HepG2 (cell line): ENCODE results near the gene MAP3K7CL. TPM values are rescaled to one million over a fixed set of nuclear protein-coding genes. Genes with fewer than 3 reads are reported as not detected.

ENCODE experiments used
- ATAC-seq: fragments of 200-7000 bp; cut with Tn5 transposase; 3 replicates; pipeline ENCODE4 v1.9.1; 2020; ENCODE audit warnings: mild to moderate bottlenecking, moderate library complexity
- BruUV-seq: library from RNA; stranded (reverse); fragments of 400-500 nt; replicated peaks from 2 replicates; lab custom pipeline; 2021; lab: Mats Ljungman, UMichigan
- CTCF ChIA-PET: fragments of 300-600 bp; formaldehyde crosslinking; extraction: SDS; loops from one replicate; lab custom pipeline; 2021; ENCODE audit warnings: low total read pairs, inconsistent platforms, low intra/inter-chr PET ratio; lab: Yijun Ruan, JAX
- POLR2A ChIA-PET: fragments of 350-600 bp; sonication (Branson Sonifier 250); formaldehyde crosslinking; loops from one replicate; lab custom pipeline; 2020; ENCODE audit warnings: antibody characterized with exemption, inconsistent platforms; lab: Yijun Ruan, JAX
- DNase-seq: peaks from one replicate; pipeline ENCODE4 v3.0.0-alpha.2; 2015; ENCODE audit warnings: low spot score
- FAIRE-seq: peaks from 3 replicates; lab custom pipeline; 2011; peaks lifted over from hg19 to GRCh38; lab: Jason Lieb, UNC
- H2AFZ ChIP-seq: one replicate; pipeline ENCODE4 v1.6.1; 2011; ENCODE audit warnings: low read length, inconsistent platforms
- H3K27ac ChIP-seq: fragments of 300-600 bp; 3 replicates; pipeline ENCODE4 v1.8.0; 2011; ENCODE audit warnings: mixed run types, mild to moderate bottlenecking, mixed read lengths, low read length, inconsistent platforms; ENCODE audit not compliant: insufficient read depth; ENCODE audit errors: extremely low read length
- H3K27me3 ChIP-seq, 2 experiments: fragments of 200-600 bp in 1 of 2; 2 replicates in 1 of 2; 3 replicates in 1 of 2; pipeline versions ENCODE4 v1.6.0 to v1.8.0; 2011; ENCODE audit warnings: low read length in 2 of 2, mild to moderate bottlenecking in 2 of 2, moderate library complexity in 2 of 2, inconsistent platforms in 1 of 2; ENCODE audit not compliant: insufficient read depth in 2 of 2, control insufficient read depth in 1 of 2
- H3K36me3 ChIP-seq, 2 experiments: fragments of 200-600 bp in 1 of 2; replicated peaks in 1 of 2; 2 replicates in 1 of 2; 3 replicates in 1 of 2; pipeline versions ENCODE4 v1.5.1 to v1.8.0; 2011; ENCODE audit warnings: low read length in 2 of 2, inconsistent platforms in 1 of 2; ENCODE audit not compliant: insufficient read depth in 2 of 2, control insufficient read depth in 1 of 2
- H3K4me1 ChIP-seq: 2 replicates; pipeline ENCODE4 v1.5.1; 2012; ENCODE audit warnings: low read length, inconsistent platforms; ENCODE audit not compliant: insufficient read depth
- H3K4me2 ChIP-seq: 2 replicates; pipeline ENCODE4 v1.6.0; 2011; ENCODE audit warnings: low read depth, low read length, inconsistent platforms
- H3K4me3 ChIP-seq, 3 experiments: fragments of 200-600 bp in 1 of 3; sonication (generic), shearing (Covaris generic) in 1 of 3; replicated peaks in 1 of 3; 2 replicates each; pipeline ENCODE4 v1.5.1; 2011 to 2016; ENCODE audit warnings: low read length in 3 of 3, inconsistent platforms in 2 of 3, low read depth in 2 of 3, mild to moderate bottlenecking in 2 of 3, control low read depth in 1 of 3, mixed read lengths in 1 of 3; ENCODE audit not compliant: insufficient read depth in 1 of 3
- H3K79me2 ChIP-seq: one replicate; pipeline ENCODE4 v1.6.1; 2011; ENCODE audit warnings: low read length, inconsistent platforms; ENCODE audit not compliant: insufficient read depth
- H3K9ac ChIP-seq: 2 replicates; pipeline ENCODE4 v1.6.0; 2011; ENCODE audit warnings: mild to moderate bottlenecking, low read depth, low read length, inconsistent platforms; ENCODE audit not compliant: insufficient read depth
- H3K9me3 ChIP-seq: 2 replicates; pipeline ENCODE4 v1.5.1; 2012; ENCODE audit warnings: mild to moderate bottlenecking, low read length
- H4K20me1 ChIP-seq: 2 replicates; pipeline ENCODE4 v1.6.0; 2011; ENCODE audit warnings: inconsistent platforms, mild to moderate bottlenecking, low read length, moderate library complexity; ENCODE audit not compliant: insufficient read depth
- CC2D1A ChIP-seq: sonication (generic); formaldehyde crosslinking; IDR thresholded peaks from 2 replicates; pipeline ENCODE4 v1.8.1; 2023; ENCODE audit warnings: mild to moderate bottlenecking, missing genetic modification reagents
- HNRNPUL1 ChIP-seq: fragments of 200-400 bp; formaldehyde crosslinking; IDR thresholded peaks from 2 replicates; pipeline ENCODE4 v1.6.1; 2017; ENCODE audit warnings: low read depth, mild to moderate bottlenecking, low read length, moderate library complexity
- NFE2 ChIP-seq: sonication (generic); formaldehyde crosslinking; IDR thresholded peaks from 2 replicates; pipeline ENCODE4 v1.4.0; 2020; ENCODE audit warnings: missing genetic modification reagents
- NFKBIZ ChIP-seq: IDR thresholded peaks from 2 replicates; pipeline ENCODE4 v1.6.1; 2018; ENCODE audit warnings: missing genetic modification reagents, missing compliant biosample characterization
- PRPF4 ChIP-seq: fragments of 200-400 bp; formaldehyde crosslinking; IDR thresholded peaks from 2 replicates; pipeline ENCODE4 v1.6.1; 2016; ENCODE audit warnings: low read length, low read depth; ENCODE audit not compliant: poor library complexity, severe bottlenecking
- RAD21 ChIP-seq: fragments of 450-650 bp; formaldehyde crosslinking; IDR thresholded peaks from 2 replicates; pipeline ENCODE4 v1.5.0; 2020; ENCODE audit warnings: mild to moderate bottlenecking
- SIN3A ChIP-seq: IDR thresholded peaks from 2 replicates; pipeline ENCODE4 v1.6.1; 2011; ENCODE audit warnings: low read depth, mild to moderate bottlenecking, control low read depth, low read length, borderline replicate concordance
- ZFY ChIP-seq: sonication (generic); formaldehyde crosslinking; IDR thresholded peaks from 2 replicates; pipeline ENCODE4 v1.4.0; 2020; ENCODE audit warnings: missing genetic modification reagents
- ZNF34 ChIP-seq: sonication (generic); formaldehyde crosslinking; IDR thresholded peaks from 2 replicates; pipeline ENCODE4 v1.4.0; 2020; ENCODE audit warnings: mild to moderate bottlenecking, missing genetic modification reagents, borderline replicate concordance
- ZNF460 ChIP-seq: sonication (generic); formaldehyde crosslinking; IDR thresholded peaks from 2 replicates; pipeline ENCODE4 v1.5.1; 2020; ENCODE audit warnings: missing genetic modification reagents, mild to moderate bottlenecking, borderline replicate concordance
- ZNF484 ChIP-seq: sonication (generic); formaldehyde crosslinking; IDR thresholded peaks from 2 replicates; pipeline ENCODE4 v1.5.1; 2020; ENCODE audit warnings: mild to moderate bottlenecking, low read depth, missing genetic modification reagents, borderline replicate concordance
- ZNF605 ChIP-seq: sonication (generic); formaldehyde crosslinking; IDR thresholded peaks from 2 replicates; pipeline ENCODE4 v1.8.0; 2022; ENCODE audit warnings: mild to moderate bottlenecking, missing genetic modification reagents
- ZNF737 ChIP-seq: sonication (generic); formaldehyde crosslinking; IDR thresholded peaks from 2 replicates; pipeline ENCODE4 v1.5.0; 2020; ENCODE audit warnings: missing genetic modification reagents, mild to moderate bottlenecking, borderline replicate concordance
- ZSCAN9 ChIP-seq: IDR thresholded peaks from 2 replicates; pipeline ENCODE4 v1.6.1; 2016; ENCODE audit warnings: borderline replicate concordance
- WGBS: methylation state at CpG from one replicate; pipeline ENCODE4 v1.1.6; 2017; ENCODE audit warnings: low lambda C conversion rate; 5-methylcytosine and 5-hydroxymethylcytosine counted together
- in situ Hi-C: cut with HindIII; loops from 2 replicates; pipeline ENCODE4 v1.10.0; 2017; ENCODE audit warnings: low pct_unique_long_range_greater_than_20kb; ENCODE audit not compliant: extremely low pct_ligation_motif_present
- intact Hi-C: fragments of 100-400 bp; cut with micrococcal nuclease; formaldehyde crosslinking; loops from one replicate; pipeline ENCODE4 v1.10.0; 2022; ENCODE audit not compliant: unreplicated experiment
- polyA plus RNA-seq, 8 experiments: library from polyadenylated mRNA; depleted of rRNA in 3 of 8; stranded (reverse) in 7 of 8; unstranded in 1 of 8; fragments of >200 nt; fragmentation: Illumina TruSeq in 4 of 8; extraction: Trizol in 4 of 8; gene quantifications; 2 replicates each; pipeline versions ENCODE4 v1.2.1 to v1.2.3, GENCODE V29; 2011 to 2016; ENCODE audit warnings: low read depth in 4 of 8, missing spikeins in 1 of 8, mixed read lengths in 1 of 8; ENCODE audit not compliant: insufficient read depth in 1 of 8
- total RNA-seq, 5 experiments: library from RNA; depleted of rRNA; stranded (reverse); fragments of >200 nt; fragmentation: Illumina TruSeq; extraction: Trizol; gene quantifications; 2 replicates each; pipeline ENCODE4 v1.2.3, GENCODE V29; 2016; ENCODE audit warnings: low read depth in 1 of 5
- TF ChIP-seq, protein P1 (sequence below): sonication (generic); formaldehyde crosslinking; IDR thresholded peaks from 2 replicates; pipeline ENCODE4 v1.4.0; 2020; ENCODE audit warnings: mild to moderate bottlenecking, missing genetic modification reagents

Gene MAP3K7CL
- total and polyA plus RNA-seq, 2 of the 13 experiments (the other 11 are each of a cell fraction or from before 2014, with no cell fraction given), result 0.04 to 0.15 TPM

DNA sequence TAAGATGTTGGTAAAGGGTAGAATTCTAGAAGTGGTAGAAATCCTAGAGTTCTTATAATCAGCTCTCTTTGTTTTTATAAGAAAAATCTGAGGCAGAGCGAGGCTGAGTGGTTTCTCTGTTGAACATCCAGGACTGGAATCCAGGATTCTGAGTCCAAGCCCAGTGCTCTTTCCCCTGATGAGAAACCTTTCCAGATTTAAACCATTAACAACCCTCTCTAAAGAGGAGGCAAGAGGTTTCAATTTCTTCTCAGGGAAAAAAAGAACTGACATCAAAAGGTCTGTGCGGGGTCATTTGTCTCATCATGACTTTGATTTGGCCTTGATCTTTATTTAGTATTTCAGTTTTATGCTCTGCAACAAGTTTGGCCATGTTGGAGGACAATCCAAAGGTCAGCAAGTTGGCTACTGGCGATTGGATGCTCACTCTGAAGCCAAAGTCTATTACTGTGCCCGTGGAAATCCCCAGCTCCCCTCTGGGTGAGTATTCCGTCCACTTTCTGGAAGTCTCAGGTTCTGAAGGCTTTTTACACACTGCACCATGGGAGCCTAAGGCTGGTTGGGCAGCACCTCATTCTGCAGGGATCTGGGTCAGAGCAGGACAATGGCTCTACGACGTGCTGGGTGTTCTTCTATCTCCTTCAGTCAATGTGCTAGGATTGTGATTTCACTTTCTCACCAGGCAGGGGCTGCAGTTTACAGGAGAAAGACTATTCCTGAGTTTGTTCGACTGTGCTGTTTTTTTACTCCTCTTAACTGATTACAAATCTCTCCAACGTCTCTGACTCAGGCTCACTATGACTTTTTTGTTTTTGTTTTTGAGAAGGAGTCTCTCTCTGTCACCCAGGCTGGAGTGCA is 38.1 kb upstream of the MAP3K7CL start (continued):
- TF ChIP-seq, protein P1, sequence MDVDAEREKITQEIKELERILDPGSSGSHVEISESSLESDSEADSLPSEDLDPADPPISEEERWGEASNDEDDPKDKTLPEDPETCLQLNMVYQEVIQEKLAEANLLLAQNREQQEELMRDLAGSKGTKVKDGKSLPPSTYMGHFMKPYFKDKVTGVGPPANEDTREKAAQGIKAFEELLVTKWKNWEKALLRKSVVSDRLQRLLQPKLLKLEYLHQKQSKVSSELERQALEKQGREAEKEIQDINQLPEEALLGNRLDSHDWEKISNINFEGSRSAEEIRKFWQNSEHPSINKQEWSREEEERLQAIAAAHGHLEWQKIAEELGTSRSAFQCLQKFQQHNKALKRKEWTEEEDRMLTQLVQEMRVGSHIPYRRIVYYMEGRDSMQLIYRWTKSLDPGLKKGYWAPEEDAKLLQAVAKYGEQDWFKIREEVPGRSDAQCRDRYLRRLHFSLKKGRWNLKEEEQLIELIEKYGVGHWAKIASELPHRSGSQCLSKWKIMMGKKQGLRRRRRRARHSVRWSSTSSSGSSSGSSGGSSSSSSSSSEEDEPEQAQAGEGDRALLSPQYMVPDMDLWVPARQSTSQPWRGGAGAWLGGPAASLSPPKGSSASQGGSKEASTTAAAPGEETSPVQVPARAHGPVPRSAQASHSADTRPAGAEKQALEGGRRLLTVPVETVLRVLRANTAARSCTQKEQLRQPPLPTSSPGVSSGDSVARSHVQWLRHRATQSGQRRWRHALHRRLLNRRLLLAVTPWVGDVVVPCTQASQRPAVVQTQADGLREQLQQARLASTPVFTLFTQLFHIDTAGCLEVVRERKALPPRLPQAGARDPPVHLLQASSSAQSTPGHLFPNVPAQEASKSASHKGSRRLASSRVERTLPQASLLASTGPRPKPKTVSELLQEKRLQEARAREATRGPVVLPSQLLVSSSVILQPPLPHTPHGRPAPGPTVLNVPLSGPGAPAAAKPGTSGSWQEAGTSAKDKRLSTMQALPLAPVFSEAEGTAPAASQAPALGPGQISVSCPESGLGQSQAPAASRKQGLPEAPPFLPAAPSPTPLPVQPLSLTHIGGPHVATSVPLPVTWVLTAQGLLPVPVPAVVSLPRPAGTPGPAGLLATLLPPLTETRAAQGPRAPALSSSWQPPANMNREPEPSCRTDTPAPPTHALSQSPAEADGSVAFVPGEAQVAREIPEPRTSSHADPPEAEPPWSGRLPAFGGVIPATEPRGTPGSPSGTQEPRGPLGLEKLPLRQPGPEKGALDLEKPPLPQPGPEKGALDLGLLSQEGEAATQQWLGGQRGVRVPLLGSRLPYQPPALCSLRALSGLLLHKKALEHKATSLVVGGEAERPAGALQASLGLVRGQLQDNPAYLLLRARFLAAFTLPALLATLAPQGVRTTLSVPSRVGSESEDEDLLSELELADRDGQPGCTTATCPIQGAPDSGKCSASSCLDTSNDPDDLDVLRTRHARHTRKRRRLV, result no peak

DNA sequence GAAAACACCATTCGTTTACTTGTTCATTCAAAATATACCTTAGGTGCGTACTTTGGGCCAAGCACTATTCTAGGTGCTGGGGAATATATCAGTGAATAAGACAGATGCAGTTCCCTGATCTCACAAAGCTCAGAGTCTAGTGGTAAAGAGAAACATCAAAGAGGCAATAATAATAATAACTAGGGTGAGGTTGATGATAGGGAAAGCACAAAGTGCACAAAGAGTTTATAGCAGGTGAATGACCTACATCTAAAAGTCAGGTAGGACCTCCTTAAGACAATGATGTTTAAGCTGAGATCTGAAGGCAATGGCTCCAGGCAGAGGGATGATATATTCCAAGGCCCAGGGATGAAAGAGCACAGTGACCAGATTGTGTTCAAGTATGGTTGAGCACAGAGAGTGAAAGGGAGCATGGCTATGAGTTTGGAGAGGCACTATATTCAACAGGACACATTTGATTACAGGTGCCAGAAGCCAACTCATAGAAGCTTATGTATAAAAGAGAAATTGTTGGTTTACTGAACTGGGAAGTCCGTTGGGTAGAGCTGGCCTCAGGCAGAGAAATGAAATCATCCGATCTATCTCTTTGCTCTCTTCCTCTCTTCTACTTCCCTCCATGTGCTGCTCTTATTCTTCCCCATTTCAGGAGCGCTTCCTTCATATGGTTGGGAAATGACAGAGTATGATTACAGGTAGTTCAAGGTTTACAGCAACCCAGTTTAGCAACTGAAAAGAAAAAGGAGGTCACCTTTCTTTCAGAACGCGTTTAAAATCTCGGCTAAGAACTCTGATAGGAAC is 34.0 kb upstream of the MAP3K7CL start:
- in situ Hi-C loops (loop anchor here (5.0 to 25.0 kb wide), 3 partner anchors 271 to 1991 kb away; no protein-coding TSS in a partner anchor), intact Hi-C loops (loop anchor here (10.0 kb wide), 1 partner anchor 378 kb away; no protein-coding TSS in a partner anchor)
- H3K27ac ChIP-seq, result no peak overlapping the region
- no peaks in the 10 kb centered on the region for H3K36me3 ChIP-seq
- TF ChIP-seq NFKBIZ, result no peak
- TF ChIP-seq HNRNPUL1, result no peak
- TF ChIP-seq ZNF737 (CRISPR knock-in tag), result no peak
- TF ChIP-seq NFE2 (CRISPR knock-in tag), result no peak
- TF ChIP-seq PRPF4, result no peak
- TF ChIP-seq ZNF605 (CRISPR knock-in tag), result no peak
- TF ChIP-seq ZFY (CRISPR knock-in tag), result no peak
- TF ChIP-seq ZNF34 (CRISPR knock-in tag), result no peak
- TF ChIP-seq SIN3A, result no peak
- TF ChIP-seq CC2D1A (CRISPR knock-in tag), result no peak
- TF ChIP-seq RAD21 (CRISPR knock-in tag), result no peak
- no peak for TF ChIP-seq ZNF460 (CRISPR knock-in tag)
- no peak for TF ChIP-seq ZSCAN9 (CRISPR knock-in tag)
- no peak for TF ChIP-seq ZNF484 (CRISPR knock-in tag)
- H2AFZ ChIP-seq, result no peak overlapping the region
- DNase-seq, result no peak
- no peaks in the 10 kb centered on the region for H3K9me3 ChIP-seq
- H3K27me3 ChIP-seq, result no peaks in the 10 kb centered on the region
- WGBS, result 58% methylated on average over 8 of the region's 8 CpGs
- FAIRE-seq, result no peak
- H4K20me1 ChIP-seq, result no peaks in the 10 kb centered on the region
- H3K4me1 ChIP-seq, result peaks cover 16% of the 10 kb centered on the region
- H3K4me2 ChIP-seq, result no peak overlapping the region
- H3K4me3 ChIP-seq, result no peak overlapping the region
- ChIA-PET POLR2A (no interaction called here), CTCF (no interaction called here)
- H3K9ac ChIP-seq, result no peak overlapping the region
- no peak for ATAC-seq
- BruUV-seq, result no TSS peak
- H3K79me2 ChIP-seq, result no peaks in the 10 kb centered on the region
